Measurements from ENCODE around the gene PAPSS1.

GRCh38 chr4:107689912-107690587 lies 30.0 kb downstream of the PAPSS1 start:
- TF ChIP-seq CTCF (IDR thresholded peaks at IDR 0.05) (no peak), POLR2A (IDR thresholded peaks at IDR 0.05) (no peak)

Data from lower leg skin (tissue), 3 donors.